NCI-H82 (cell line): ENCODE data around the gene NUDCD2.
"Not testable (repeated sequence)": the region's sequence is repeated elsewhere in the genome, so short reads cannot be mapped to it uniquely, and the experiment has no call there.

Experiments
- DNase-seq: peaks from one replicate; lab custom pipeline; 2025; lab: John Stamatoyannopoulos, UW

The NUDCD2 gene

GRCh38 chr5:163426128-163426527, 33.8 kb downstream of the NUDCD2 start:
- not testable (repeated sequence) for DNase-seq

- no peak for DNase-seq
Measured at GRCh38 chr5:163424836-163425235, 35.1 kb downstream of the NUDCD2 start.

GRCh38 chr5:163415673-163416072, 44.2 kb downstream of the NUDCD2 start:
- not testable (repeated sequence) for DNase-seq

GRCh38 chr5:163410505-163410904, 49.4 kb downstream of the NUDCD2 start:
- no peak for DNase-seq

GRCh38 chr5:163409384-163409783, 50.5 kb downstream of the NUDCD2 start:
- no peak for DNase-seq

- DNase-seq: peak; percentile 61
Measured at GRCh38 chr5:163408311-163408923, 51.5 kb downstream of the NUDCD2 start.

GRCh38 chr5:163407034-163407655, 52.8 kb downstream of the NUDCD2 start:
- DNase-seq: no peak

GRCh38 chr5:163404364-163405173, 55.3 kb downstream of the NUDCD2 start:
- no peak for DNase-seq

GRCh38 chr5:163402007-163402406, 57.9 kb downstream of the NUDCD2 start:
- DNase-seq: no peak

GRCh38 chr5:163401271-163401670, 58.6 kb downstream of the NUDCD2 start:
- peak; percentile 63 for DNase-seq

GRCh38 chr5:163399923-163400322, 60.0 kb downstream of the NUDCD2 start:
- DNase-seq: no peak

GRCh38 chr5:163397354-163397753, 62.5 kb downstream of the NUDCD2 start:
- no peak for DNase-seq

GRCh38 chr5:163396818-163397340, 63.0 kb downstream of the NUDCD2 start:
- not testable (repeated sequence) for DNase-seq
